ENCODE measurements around the gene CPNE5.

- TF ChIP-seq CTCF (IDR thresholded peaks at IDR 0.05) (no peak), POLR2A (IDR thresholded peaks at IDR 0.05) (no peak)
Observed at GRCh38 chr6:36713846-36714245, 125.4 kb downstream of the CPNE5 start.

Data from adrenal gland (tissue), 5 donors.